HG02759 (cell line): ENCODE results near the gene NEURL1B.
"Not testable (repeated sequence)": the region's sequence is repeated elsewhere in the genome, so short reads cannot be mapped to it uniquely, and the experiment has no call there.

ENCODE experiments used
- ATAC-seq: cut with Tn5 transposase; IDR thresholded peaks from one replicate; pipeline ENCODE4 v1.9.1; 2021; ENCODE audit warnings: mild to moderate bottlenecking, moderate library complexity; ENCODE audit not compliant: unreplicated experiment

The NEURL1B gene, protein sequence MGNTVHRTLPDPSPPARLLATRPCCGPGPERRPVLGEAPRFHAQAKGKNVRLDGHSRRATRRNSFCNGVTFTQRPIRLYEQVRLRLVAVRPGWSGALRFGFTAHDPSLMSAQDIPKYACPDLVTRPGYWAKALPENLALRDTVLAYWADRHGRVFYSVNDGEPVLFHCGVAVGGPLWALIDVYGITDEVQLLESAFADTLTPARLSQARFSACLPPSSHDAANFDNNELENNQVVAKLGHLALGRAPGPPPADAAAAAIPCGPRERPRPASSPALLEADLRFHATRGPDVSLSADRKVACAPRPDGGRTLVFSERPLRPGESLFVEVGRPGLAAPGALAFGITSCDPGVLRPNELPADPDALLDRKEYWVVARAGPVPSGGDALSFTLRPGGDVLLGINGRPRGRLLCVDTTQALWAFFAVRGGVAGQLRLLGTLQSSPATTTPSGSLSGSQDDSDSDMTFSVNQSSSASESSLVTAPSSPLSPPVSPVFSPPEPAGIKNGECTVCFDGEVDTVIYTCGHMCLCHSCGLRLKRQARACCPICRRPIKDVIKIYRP

DNA sequence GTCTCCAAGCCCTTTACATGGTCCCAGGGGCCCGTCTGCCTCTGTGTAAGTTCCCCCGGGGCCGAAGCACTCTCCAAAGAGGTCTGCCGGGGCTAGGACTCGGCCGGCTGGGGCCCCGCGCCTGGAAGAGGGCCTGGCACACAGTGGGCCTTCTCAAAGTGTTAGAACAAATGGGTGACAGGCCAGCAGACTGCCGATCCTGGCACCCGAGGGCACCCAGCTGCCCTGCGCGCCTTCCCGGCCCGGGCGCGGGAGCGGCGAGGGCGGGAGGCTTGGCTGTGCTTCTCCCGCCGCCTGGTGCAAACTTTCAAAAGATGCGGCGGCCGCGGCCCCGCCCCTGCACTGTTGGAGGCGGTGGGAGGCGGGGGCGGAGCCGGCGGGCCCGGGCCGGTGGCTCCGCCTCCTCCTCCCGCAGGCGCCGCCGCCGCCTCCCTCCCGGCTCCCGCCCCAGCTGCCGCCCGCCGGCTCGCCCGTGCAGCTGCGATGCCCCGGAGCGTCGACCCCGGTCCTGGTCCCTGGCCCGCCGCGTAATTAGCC, at the start of gene NEURL1B:
Gene NEURL1B (plus strand): TSS at position 442 of the 537 bp plus-strand sequence. CDS start 144 bp downstream, outside the sequence.
- ATAC-seq: peak; percentile 78

DNA sequence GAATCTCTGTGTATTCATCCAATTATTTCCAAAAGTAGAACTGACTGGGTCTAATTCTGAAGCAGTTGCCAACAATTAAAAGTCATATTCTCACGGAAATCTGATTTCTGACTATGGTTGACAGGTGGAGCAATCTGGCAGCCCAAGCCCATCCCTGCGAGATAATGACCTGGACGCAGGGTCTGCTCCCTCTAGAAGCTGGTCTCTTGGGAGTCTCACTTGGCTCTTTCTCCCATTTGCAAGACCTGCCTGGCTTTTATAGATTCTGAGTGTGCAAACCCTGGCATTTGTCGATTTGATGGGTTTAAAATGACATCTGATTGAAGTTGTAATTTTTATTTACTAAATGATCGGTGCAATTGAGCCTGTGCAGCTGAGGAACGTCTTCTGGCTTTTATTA, 49.4 kb upstream of the NEURL1B start:
- no peak for ATAC-seq

DNA sequence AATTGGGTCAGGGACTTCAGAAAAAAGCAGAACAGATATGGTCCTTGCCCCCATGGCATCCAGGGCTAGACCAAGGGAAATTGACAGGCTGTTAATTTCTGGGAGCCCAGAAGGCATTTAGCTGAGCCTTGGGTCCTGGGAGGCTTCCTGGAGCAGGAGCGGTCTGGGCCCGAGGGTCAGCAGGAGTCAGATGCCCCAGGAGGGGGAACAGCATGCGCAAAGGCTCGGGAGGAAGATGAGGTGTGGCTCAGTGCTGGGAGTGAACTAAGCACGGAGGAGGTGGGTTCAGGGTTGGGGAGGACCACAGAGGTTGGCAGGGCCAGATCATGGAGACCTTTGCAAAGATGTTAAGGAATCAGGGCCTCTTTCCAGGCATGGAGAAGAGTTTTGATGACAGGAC, 48.2 kb upstream of the NEURL1B start:
- no peak for ATAC-seq

DNA sequence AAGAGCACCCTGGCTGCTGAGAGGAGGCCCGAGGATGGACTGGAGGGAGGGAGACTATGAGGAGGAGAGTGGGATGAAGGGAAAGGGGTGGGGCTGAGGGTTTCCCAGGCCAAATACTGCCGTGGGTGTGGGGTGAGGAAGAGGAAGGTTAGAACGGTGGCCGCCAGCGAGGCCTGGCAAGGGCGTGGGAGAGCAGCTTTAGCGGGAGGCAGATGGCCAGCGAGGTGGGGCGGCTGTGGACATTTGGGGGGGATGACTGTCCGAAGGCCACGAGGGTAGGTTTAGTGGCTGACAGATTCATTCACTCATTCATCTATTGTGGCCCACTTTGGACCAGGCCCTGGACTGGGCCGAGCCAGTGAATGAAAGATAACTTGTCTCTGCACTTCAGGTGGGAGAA, 47.8 kb upstream of the NEURL1B start:
- ATAC-seq: no peak

DNA sequence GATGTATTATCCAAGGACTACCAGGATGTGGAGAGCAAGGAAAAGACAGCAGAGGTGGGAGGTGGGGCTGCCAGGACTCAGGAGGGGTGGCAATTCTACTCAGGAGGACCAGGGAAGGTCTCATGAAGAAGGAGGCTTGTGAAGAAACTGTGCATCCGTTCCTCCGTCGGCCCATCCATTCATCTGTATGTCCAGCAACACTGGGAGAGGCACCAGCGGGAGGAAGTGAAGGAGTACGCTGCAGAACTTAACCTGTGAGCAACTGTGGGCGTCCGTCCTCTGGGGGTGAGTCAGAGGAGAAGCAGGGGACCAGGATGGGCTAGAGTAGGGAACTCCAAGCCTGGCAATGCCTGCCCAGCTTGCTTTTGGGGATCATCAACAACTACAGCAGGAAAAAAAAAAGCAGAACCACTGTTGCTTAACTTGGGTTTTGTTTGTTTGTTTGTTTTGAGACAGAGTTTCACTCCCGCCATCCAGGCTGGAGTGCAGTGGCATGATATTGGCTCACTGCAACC, 47.3 kb upstream of the NEURL1B start:
- no peak for ATAC-seq

DNA sequence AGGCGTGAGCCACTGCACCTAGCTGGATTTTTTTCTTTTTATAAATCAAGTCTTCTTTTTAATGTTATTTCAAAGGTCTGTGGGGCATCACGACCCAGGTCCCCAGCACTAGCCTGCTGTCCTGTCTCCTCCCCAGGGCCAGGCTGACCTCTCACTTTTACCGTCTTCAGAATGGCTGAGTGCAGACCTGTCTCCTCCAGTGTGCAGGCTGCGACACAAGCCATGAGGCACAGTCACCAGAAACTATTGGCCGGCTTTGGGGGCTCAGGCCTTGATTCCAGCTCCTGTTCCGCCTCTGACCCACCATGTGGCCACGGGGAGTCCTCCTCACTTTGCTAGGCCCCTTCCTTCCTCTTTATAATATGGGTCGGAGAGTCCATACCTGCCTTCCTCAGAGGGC, 46.6 kb upstream of the NEURL1B start:
- ATAC-seq: no peak

DNA sequence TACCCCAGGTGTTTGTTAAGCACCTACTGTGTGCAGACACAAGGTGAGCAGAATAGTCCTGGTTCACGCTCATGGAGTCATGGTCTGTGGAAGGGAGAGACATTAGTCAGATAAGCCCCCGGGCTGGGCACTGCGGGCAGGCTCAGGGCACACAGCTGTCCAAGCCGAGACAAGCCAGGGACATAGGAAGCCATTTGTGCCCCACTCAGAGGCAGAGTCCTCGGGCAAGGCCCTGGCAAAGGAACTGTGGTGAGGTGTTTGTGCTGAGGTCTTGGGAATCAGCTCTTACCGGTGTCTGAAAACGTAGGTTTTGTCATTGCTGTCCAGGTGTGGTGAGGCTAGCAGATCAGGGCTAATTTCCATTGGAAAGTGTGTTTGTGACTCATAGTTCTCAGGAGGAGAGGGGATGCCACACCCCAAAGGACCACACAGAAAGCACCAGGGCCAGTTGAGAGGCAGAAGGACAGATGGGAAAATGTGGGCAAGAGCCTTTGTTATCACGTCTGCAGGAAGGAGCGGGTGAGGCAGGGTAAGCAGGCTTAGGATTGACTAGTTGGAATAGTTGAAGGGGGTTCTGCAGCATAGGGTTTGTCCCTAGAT, 46.1 kb upstream of the NEURL1B start:
- ATAC-seq: no peak

DNA sequence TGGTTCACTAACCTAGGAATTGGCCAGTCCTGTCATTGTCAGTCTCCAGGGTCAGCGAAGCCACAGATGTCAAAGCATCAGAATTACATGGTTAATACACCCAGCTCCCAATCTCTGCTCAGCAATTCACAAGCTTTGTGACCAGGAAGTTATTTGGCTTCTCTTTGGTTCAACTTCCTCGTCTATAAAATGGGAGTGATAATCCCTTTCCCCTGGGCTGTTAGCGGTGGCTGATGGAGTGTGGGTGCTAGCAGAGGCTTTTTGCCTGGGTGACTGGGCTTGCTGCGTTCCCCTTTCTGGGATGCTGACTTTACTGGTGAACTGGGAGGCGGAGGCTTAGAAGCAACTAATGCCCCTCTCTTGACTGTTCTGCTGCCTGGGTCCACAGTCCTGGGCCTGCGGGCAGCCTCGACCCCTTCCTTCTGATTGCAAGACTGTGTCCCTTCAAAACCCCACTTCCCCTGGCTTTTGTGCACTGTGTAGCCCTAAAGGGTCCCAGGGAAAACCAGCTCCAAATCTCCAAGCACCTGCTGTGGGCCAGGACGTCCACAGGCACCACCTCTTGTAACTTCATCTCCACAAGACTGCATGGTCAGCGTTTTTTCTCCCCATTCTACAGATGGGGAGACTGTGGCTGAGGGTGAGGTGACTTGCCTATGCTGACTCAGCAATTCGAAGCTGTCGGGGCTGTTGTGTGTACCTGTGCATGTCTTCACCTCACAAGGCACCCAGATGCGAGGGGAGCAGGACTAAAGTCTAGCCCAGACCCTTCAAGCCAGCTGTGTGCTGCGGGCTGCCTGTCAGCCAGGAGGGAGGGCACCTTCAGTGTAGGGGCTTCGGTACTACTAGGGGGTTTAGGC, 45.2 kb upstream of the NEURL1B start:
- no peak for ATAC-seq

DNA sequence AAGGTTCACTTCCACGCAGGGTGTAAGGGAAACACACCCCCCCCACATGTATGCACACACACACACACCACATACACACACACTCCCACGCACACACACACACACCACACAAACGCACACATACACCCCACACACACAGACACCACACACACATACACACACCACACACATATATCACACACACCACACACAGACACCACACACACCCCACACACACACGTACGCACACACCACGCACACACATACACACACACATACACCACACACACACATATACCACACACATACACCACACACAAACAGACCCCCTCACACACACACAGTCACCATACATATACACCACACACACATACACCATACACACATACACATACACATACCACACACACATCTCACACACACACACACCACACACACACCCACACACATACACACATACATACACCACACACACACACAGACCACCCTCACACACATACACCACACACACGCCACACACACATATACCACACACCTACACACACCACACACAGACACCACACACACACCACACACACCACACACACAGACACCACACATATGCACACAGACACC, 44.3 kb upstream of the NEURL1B start:
- ATAC-seq: no peak

DNA sequence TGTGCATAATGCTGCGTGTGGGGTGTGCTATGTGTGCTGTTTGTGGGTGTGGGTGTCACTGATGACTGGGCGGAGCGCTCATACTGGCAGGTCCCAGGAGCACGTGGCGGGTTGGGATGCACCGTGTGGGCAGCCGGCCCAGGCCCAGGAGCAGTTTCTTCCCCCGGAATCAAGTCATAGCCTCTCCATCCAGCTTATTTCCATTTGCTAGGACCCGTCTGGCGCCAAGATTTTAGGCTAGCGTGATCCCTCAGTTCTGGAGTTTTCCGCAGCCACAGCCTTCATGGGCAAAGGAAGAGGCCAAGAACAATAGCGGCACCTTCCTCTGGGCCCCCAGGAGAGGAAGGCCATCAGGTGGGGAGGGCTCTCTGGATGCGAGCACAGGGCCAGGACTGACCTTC, 43.3 kb upstream of the NEURL1B start:
- ATAC-seq: no peak

DNA sequence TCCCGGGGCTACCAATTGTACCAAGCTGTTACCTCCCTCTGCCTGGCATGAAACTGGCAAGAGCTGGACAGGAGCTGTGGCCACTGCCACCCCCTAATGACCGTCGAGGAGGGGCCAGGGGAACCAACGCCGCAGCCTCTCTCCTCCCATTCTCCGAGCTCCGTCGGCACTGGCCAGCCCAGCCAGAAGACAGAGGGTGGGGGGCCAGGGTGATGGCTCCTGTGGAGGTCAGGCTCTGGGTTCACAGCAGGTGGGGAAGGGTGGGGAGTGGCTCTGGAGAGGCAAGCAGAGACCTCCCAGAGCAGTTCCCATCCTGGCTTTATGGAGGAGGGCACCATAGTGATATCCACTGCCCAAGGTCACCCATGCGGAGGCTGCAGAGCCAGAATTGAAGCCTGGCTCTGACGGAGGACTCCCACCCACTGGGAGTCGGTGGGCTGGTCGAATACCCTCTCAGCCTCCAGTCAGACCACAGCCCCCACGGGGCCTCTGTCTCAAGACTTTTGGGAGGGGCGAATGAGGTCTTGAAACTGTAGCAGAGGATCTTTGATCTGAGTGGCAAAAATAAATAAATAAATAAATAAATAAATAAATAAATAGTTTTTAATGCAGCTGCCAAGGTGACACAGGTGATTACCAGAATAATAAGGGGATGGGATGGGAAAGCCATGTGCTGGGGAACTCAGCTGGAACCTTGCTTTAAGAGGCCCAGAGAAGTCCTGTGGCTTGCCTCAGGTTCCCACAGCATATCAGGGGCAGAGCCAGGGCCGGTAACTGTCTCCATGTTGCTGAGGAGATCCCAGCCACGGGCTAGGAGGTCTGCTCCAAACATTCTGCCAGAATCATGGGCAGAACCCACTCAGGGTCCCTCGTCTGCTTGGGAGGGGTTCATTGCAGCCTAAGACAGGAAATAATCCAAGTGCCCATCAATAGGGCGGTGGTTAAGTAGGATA, 42.5 kb upstream of the NEURL1B start:
- ATAC-seq: no peak

DNA sequence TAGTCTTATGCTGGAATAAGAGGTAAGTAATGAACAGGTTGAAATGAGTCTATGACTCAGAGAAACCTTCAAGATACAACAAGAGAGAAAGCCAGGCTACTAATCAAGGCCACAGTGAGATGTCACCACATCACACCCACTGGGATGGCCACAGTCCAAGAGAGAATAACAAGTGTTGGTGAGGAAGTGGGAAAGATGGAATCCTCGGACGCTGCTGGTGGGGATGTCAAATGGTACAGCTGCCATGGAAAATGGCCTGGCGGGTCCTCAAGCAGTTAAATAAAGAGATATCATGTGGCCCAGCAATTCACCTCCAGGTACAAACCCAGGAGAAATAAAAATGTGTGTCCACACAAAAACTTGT, 41.9 kb upstream of the NEURL1B start:
- no peak for ATAC-seq

DNA sequence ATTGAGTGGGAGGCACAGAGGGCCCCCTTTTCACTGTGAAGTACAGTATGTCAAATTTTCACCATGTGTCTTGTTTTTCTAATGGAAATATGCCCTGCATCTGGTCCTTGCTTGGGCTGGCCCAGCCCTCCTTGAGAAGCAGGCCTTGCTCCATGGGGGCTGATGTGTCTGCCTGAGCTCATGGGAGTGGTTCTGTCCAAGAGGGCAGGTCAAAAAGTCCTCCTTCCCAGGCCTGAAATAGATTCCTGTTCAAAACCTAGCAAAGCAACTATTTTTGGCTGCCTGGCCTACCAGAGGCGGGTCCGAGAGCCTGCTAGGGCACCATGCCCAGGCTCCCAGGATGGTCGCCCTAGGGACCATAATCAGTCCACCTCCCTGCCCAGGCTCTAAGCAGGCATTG, 40.5 kb upstream of the NEURL1B start:
- no peak for ATAC-seq

DNA sequence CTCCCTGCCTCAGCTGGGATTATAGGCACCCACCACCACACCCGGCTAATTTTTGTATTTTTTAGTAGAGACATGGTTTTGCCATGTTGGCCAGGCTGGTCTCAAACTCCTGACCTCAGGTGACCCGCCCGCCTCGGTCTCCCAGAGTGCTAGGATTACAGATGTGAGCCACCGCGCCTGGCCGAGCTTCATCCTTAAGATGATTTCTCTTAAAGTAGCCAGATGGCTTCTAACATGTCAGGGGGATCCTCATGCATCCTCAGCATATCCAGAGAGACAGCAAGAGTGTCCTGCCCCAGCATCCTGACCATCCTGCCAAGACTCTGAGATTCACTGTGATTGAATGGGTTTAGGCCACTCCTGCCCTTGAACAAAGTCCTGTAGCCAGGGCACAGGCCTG, 39.5 kb upstream of the NEURL1B start:
- not testable (repeated sequence) for ATAC-seq

DNA sequence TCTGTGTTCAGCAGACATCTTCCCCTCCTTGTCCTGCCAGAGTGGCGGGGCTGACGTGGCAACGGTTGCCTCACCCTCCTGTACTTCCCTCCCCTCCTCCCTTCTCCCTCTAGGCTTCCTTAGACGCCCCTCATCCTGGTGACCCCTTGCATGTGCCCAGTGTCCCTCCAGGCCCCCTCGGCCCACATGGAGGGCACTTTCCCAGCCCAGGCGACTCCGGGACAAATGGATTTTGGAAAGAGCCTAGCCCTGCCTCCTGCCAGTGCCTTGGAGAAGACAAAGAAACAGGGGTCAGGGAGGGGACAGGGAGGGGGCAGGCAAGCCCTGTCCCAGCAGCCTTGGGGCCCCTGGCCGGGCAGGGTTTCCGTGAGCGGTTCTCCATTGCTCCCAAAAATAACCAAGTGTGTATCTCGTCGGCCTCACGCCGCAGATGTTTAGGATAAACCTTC, 38.3 kb upstream of the NEURL1B start:
- ATAC-seq: no peak

DNA sequence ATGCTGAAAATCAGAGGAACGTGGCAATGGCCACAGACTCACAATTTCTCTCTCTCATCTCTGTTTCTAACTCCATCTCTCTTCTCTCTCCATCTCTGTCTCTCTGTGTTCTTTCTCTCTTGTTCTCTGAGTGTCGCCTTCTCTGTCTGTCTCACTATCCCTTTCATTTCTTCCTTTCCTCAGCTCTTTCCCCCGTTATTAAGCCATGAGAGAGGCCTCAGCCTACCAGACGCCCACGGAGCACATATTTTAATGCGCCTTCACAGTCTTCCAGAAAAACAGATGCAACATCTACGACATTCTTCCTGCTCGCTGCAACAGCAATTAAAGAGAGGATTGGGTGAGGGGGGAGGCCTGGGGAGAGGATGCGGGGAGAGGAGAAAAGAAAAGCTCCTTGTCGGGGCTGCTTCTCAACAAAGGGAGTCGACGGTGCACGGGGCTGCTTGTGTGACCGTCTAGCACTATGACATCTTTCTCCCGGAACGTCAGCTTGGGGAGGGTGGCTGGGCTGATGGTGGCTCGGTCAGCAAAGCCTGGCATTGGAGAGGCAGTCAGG, 37.7 kb upstream of the NEURL1B start:
- ATAC-seq: no peak

DNA sequence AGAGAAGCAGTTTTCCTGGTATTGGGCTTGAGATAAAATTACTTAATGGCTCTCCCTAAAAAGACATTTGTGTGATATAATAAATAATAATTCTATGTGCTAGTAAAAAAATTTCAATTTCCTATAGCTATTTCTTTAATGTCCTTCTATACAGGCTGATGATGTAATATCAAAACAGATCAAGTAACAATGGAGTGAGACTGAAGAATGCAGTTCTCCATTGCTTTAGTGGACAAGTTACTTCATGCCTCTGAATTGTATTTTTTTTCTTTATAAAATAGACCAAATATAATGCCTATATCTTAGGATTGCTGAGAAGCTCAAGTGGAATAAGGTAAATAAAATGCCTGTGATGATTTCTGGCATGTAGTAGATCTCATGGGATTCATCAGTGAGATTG, 35.6 kb upstream of the NEURL1B start:
- ATAC-seq: no peak

DNA sequence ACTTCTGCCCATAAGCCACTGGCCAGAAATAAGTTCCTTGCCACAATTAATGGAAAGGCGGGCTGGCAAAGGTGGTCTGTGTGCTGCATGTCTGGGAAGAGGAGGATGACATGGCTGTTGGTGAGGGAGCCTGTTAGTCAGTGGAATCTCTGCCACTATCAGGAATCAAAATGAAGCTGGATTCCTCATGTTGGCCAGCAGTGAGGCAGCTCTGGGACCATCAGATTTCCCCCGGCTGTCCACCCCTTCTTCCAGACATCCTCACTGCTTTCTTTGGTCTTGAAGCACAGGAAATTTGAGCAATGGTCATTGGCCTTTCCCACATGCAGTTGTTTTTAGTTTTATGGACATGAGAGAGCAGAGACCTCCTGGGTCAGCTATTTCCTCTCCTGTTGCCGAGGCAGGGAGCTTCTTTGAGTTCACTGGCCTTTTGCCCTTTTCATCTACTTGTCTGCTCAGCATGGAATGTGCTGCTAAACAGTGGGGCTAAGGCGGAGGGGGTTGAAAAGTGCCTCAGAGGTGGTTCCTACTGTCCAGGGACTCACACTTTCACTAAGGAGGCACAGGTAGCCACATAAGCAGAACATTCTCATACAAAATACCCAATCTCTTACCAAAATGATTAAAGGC, 34.8 kb upstream of the NEURL1B start:
- ATAC-seq: no peak
